CD4-positive, alpha-beta T cell treated with Interleukin-15 for 4 hours (primary cell): Measurements from ENCODE around the gene GRID2.

ENCODE experiments used
- DNase-seq: peaks from one replicate; pipeline ENCODE4 v3.0.0-alpha.2; 2020; ENCODE audit warnings: low spot score

GRID2 gene

GRCh38 chr4:93687304-93687703 is 1383.5 kb downstream of the GRID2 start:
- no peak for DNase-seq

- no peak for DNase-seq
These were observed 1385.2 kb downstream of the GRID2 start for GRCh38 chr4:93688978-93689377.

DNA sequence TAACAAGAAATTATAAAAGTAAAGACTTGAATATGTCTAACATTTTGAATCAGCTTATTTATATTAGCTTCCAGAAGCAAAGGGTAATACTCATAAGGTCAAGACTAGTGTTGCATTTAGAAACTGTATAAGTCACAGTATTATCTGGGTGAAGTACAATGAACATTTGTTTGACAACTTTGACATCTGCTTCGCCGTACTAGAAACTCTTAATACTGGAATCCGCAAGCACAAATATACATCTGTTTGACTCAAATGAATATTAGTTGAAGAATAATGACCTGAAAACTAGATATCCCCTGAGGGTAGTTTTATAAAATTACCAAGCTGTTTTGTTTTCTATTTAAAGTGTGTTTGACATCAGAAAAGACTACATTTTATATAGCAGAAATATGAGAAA is 1389.4 kb downstream of the GRID2 start:
- DNase-seq, result no peak

DNA sequence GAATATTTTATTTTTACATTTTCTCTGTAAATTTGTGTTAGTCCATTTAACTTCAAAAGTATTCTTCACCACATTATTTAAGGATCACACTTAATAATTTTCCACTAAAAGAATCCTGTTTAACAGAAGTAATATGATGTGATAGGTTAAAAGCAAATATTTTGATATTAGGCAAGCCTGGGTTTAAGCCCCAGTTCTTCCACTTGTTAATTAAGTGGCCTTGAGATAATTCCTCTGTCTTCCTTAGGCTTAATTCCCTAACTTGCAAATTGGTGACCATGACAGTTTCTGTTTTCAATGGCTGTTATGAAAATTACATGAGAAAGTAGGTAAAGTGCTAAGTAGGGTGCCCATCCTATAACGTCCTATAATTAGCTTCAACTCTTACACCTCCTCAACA is 1394.9 kb downstream of the GRID2 start:
- DNase-seq, result no peak

GRCh38 chr4:93700571-93700970 is 1396.8 kb downstream of the GRID2 start:
- DNase-seq, result no peak

GRCh38 chr4:93710101-93710846 is 1406.5 kb downstream of the GRID2 start:
- no peak for DNase-seq

DNA sequence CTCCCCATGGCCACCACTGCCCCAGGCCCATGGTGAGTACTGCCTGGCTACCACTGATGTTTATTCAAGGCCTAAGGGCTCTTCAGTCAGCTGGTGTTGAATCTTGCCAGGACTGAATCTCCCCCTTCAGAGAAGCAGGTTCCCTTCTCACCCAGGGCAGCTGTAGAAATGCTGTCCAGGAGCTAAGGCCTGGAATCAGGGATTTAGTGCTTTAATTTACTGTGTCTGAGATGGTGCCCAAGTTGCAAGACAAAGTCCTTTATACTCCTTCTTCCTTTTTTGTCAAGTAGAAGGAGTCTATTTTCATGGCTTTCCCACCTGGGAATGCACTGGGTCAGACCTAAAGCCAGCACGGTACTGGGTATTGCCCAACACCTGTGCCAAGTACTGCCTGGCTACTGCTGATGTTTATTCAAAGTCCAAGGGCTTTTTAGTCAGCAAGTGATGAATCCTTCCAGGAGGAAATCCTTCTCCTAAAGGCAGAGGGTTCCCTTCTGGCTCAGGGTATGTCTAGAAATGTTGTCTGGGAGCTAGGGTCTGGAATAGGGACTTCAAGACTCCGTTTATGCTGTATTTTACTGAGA is 1407.2 kb downstream of the GRID2 start:
- no peak for DNase-seq

GRCh38 chr4:93718233-93718632 is 1414.5 kb downstream of the GRID2 start:
- no peak for DNase-seq

DNA sequence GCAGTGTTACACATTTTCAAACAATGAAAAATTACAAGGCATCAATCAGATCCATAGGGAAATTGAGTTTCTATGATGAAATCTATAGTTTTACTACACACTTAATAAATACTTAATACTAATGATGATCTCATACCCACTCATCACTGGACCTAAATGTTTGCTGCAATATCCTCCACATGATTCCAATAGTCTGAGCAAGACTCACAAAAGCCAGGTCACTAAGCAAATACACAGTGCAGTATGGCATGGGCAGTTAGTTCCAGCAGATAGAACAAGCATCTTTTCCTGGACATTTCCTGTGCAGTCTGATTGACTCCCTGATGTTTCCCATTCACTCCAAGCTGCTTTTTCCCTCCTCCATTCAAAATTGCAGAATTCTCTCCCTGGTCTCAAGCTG is 1415.8 kb downstream of the GRID2 start:
- DNase-seq, result no peak

DNA sequence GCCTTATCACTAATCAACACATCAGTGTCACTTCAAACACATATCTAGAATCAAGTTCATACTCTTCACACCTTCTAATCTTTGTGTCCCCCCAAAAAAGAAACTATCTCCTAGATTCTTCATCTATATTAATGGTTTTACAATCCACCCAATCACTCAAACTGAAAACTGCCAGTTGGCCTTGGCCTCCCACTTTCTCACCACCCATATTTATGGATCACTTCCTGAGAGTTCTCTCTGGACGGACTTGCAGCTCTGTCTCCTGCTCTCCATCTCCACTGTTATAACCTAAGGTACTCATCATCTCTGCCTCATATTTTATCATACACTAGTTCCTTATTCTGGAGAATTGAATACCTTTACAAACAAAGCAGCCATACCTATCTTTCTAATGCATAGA is 1418.7 kb downstream of the GRID2 start:
- no peak for DNase-seq

- DNase-seq, result no peak
These were observed 1426.5 kb downstream of the GRID2 start for GRCh38 chr4:93730251-93730650.

- no peak for DNase-seq
These were observed 1427.0 kb downstream of the GRID2 start for GRCh38 chr4:93730760-93731159.

DNA sequence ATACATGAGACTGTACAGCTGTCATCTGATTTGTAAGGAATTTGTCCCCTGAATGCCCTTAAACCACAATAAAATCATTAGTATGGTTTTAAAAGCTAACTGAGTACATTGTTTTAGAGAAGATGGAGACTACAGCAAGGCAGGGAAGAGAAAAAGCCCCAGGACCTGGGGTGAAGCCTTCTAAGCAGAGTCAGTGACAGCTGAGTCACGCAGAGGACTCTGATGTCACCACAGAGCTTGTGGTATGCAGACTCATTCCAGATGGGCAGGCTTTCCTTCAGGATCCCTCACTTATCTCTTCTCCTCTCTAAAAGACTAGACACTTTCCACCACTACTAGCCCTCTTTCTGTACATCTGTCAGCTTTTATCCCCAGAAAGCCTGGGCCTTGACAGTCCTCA is 1427.7 kb downstream of the GRID2 start:
- no peak for DNase-seq

DNA sequence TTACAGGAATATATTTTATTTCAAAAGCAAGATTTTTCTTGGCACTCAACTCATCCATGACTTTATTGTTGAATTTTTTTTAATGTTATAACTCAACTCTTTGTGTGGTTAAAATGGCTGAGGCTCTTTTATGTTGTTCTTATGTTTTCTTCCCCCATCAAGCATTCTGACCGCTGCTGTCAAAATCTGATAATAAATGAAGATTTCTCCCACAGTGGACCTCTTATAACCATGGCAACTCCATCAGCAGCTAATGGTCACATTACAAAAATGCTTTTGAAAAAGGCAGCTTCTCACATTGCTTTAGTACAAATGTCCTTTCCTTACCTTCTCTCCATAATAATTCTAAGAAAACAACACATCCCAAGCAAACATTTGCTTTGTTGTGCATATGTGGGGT is 1428.7 kb downstream of the GRID2 start:
- DNase-seq, result no peak

DNA sequence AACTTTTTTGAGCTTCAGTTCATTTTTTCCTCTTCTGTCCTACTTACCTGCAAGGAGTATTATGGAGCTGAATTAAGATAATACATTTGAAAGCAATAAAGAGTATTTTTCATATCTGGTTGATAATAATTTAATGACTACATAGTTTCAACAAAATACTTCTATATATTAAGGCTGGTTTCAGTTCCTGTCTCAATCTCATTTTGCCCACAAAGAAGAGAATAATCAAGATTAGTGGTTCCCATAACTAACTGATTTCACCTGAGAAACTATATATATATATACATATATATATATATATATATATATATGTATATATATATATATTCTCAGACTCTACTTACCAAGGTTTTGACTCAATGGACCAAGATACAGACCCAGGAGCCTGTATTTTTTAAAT is 1437.1 kb downstream of the GRID2 start:
- DNase-seq, result no peak

- DNase-seq, result no peak
These were observed 1439.3 kb downstream of the GRID2 start for GRCh38 chr4:93743022-93743421.

DNA sequence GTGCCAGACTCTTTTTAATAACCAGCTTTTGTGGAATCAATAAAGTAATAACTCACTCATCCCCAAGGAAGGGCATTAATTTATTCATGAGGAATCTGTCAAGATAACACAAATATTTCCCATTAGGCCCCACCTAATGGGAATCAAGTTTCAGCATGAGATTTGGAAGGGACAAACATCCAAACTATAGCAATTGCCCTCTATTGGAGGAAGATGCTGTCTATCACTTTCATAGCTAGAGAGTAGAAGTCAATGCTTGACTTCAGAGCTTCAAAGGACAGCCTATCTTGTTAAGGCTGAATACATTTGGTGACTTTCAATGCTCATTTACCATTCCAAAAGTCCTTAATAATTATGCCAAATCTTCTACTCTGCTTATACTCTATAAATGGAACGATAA is 1439.9 kb downstream of the GRID2 start:
- DNase-seq, result no peak

- no peak for DNase-seq
These were observed 1441.2 kb downstream of the GRID2 start for GRCh38 chr4:93744961-93745360.

DNA sequence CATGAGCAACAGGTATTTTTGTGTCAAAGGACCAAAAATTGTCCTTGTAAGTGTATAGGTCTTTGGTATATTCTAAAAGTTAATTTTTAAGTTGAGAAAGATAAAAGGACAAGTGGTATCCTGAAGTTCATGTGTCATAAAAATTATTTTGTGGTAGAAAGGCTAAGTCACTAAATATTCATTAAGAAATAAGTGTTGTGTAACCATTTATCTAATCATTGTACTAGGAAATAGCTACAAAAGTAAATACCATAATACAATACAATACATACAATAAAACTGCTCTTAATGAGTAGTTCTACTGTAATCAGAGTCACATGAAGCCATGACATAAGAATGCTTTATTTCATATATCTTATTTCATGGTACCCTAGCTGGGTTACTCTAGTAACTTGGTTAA is 1442.3 kb downstream of the GRID2 start:
- no peak for DNase-seq

GRCh38 chr4:93747220-93747619 is 1443.5 kb downstream of the GRID2 start:
- DNase-seq, result no peak

- DNase-seq, result no peak
These were observed 1444.9 kb downstream of the GRID2 start for GRCh38 chr4:93748373-93749291.

DNA sequence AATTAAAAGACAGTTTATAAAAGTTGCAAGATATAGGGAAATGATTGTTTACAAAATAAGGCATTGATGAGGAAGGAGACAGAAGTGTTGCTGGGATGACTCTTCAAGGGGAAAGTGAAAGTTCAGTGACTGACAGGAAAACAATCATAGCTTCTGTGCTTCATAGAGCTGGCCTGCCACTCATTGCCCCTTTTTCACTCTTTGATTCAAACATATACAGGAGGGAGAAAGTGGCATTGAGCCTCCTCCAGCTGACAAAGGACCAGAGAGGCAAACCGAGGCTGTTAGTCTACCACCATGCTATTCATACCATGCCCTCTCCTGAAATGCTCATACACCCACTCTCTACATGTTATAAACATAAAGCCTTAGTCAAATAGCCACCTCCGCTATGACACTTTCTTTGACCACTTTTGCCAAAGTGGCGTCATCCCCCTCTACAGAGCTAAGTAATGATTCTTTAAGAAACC is 1445.6 kb downstream of the GRID2 start:
- DNase-seq, result no peak

DNA sequence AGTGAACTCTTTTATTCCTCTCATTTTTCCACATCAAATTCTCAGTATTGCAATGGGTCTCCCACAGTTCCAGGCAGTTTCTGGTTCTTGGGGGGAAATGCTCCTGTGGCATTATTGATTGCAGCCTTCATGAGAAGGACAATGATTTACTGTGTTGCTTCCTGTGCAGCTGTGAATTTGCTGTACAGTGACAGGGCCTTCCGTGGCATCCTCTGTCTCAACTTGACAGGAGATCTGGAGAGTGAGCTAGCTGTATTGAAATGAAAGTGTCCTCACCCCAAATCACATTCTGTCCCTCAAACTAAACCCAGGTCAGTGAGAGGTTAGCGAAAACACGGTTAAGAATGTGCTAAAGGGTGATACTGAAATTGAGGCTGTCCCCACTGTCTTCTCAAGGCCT is 1447.6 kb downstream of the GRID2 start:
- DNase-seq, result no peak
